T-helper 17 cell (primary cell): ENCODE measurements around the gene GZMA. TPM values are rescaled to one million over a fixed set of nuclear protein-coding genes. Genes with fewer than 3 reads are reported as not detected.
A peak's percentile ranks its signal among the peaks of the same experiment; 100 is the strongest.
"Not testable (repeated sequence)": the region's sequence is repeated elsewhere in the genome, so short reads cannot be mapped to it uniquely, and the experiment has no call there.

Experiments
- ATAC-seq: fragments of 150-1000 bp; cut with Tn5 transposase; 2 replicates; pipeline ENCODE4 v1.10.0; 2021; ENCODE audit warnings: mild to moderate bottlenecking, moderate library complexity
- DNase-seq, 3 donors: peaks; one replicate each; pipeline versions ENCODE4 v3.0.0 to v3.0.0-alpha.2; 2020 to 2021
- H3K9me3 ChIP-seq: one replicate; pipeline ENCODE4 v1.7.0; 2013; ENCODE audit warnings: low read length, mild to moderate bottlenecking; ENCODE audit not compliant: control insufficient read depth, poor library complexity, severe bottlenecking
- H3K27ac Mint-ChIP-seq: one replicate; pipeline ENCODE4 v1.8.0; 2022; ENCODE audit warnings: mild to moderate bottlenecking, moderate library complexity, mixed read lengths
- H3K27me3 Mint-ChIP-seq: one replicate; pipeline ENCODE4 v1.8.0; 2022; ENCODE audit warnings: mixed read lengths
- H3K36me3 Mint-ChIP-seq: one replicate; pipeline ENCODE4 v1.8.0; 2022; ENCODE audit warnings: low read depth, mixed read lengths
- H3K4me1 Mint-ChIP-seq: one replicate; pipeline ENCODE4 v1.8.0; 2022; ENCODE audit warnings: mild to moderate bottlenecking, mixed read lengths
- H3K4me3 Mint-ChIP-seq: one replicate; pipeline ENCODE4 v1.8.0; 2022; ENCODE audit warnings: mild to moderate bottlenecking, moderate library complexity, mixed read lengths
- total RNA-seq, 4 donors: library from RNA in 2 of 4; stranded (reverse) in 2 of 4; gene quantifications; one replicate each; pipeline ENCODE4 v1.2.3 and lab custom pipeline; 2022 to 2026

Gene GZMA
- total RNA-seq, result 10 to 100 TPM in 1 of 2 donors, 1 to 10 TPM in 1; 7.9 to 11.3 TPM
- total RNA-seq (lab: John Stamatoyannopoulos, UW), result 0.81 to 9.1 reads per million in 2 donors

GRCh38 chr5:55102348-55102747 is at the start of gene GZMA:
GZMA (plus strand) TSS chr5:55102646; CDS start chr5:55102683, 37 bp downstream.
- Mint-ChIP-seq H3K27me3 (no peaks in the 10 kb centered on the region), H3K36me3 (peaks cover 2% of the 10 kb centered on the region), H3K27ac (peak within 1 kb of the TSS; percentile 89), H3K4me3 (peak within 1 kb of the TSS; percentile 92), H3K4me1 (peaks cover 40% of the 10 kb centered on the region)
- peak; percentile 90 for ATAC-seq
- no peaks in the 10 kb centered on the region for H3K9me3 ChIP-seq
- peak in 1 of 3 donors; percentile 16 for DNase-seq

- no peaks in the 10 kb centered on the region for H3K36me3 Mint-ChIP-seq
These were observed 47.3 kb upstream of the GZMA start for GRCh38 chr5:55055183-55055582.

GRCh38 chr5:55062039-55062779 is 40.2 kb upstream of the GZMA start:
- DNase-seq, result no peak
- peak overlapping the region; percentile 92 for H3K4me3 Mint-ChIP-seq
- ATAC-seq, result peak; percentile 88
- H3K27ac Mint-ChIP-seq, result peak overlapping the region; percentile 68
- H3K4me1 Mint-ChIP-seq, result peaks cover 33% of the 10 kb centered on the region
- no peaks in the 10 kb centered on the region for H3K27me3 Mint-ChIP-seq
- H3K9me3 ChIP-seq, result no peaks in the 10 kb centered on the region
- H3K36me3 Mint-ChIP-seq, result no peaks in the 10 kb centered on the region

More at GRCh38 chr5:55055183-55055582, 47.3 kb upstream of the GZMA start:
- ATAC-seq, result no peak
- DNase-seq, result no peak
- no peak overlapping the region for H3K4me3 Mint-ChIP-seq
- no peaks in the 10 kb centered on the region for H3K27me3 Mint-ChIP-seq
- no peaks in the 10 kb centered on the region for H3K4me1 Mint-ChIP-seq
- H3K9me3 ChIP-seq, result no peaks in the 10 kb centered on the region
- H3K27ac Mint-ChIP-seq, result no peak overlapping the region

- Mint-ChIP-seq H3K36me3 (no peaks in the 10 kb centered on the region), H3K4me1 (peaks cover 33% of the 10 kb centered on the region), H3K27ac (no peak overlapping the region), H3K27me3 (no peaks in the 10 kb centered on the region), H3K4me3 (no peak overlapping the region)
- DNase-seq, result no peak
- ATAC-seq, result no peak
- H3K9me3 ChIP-seq, result no peaks in the 10 kb centered on the region
These were observed 39.1 kb upstream of the GZMA start for GRCh38 chr5:55063220-55063863.

GRCh38 chr5:55063899-55064298 is 38.5 kb upstream of the GZMA start:
- DNase-seq (no peak), ATAC-seq (no peak)
- peaks cover 33% of the 10 kb centered on the region for H3K4me1 Mint-ChIP-seq
- H3K27me3 Mint-ChIP-seq, result no peaks in the 10 kb centered on the region
- H3K9me3 ChIP-seq, result no peaks in the 10 kb centered on the region
- peak overlapping the region; percentile 5 for H3K4me3 Mint-ChIP-seq
- no peaks in the 10 kb centered on the region for H3K36me3 Mint-ChIP-seq
- no peak overlapping the region for H3K27ac Mint-ChIP-seq

GRCh38 chr5:55064523-55064922 is 37.9 kb upstream of the GZMA start:
- ATAC-seq (no peak), DNase-seq (no peak)
- Mint-ChIP-seq H3K27ac (no peak overlapping the region), H3K36me3 (no peaks in the 10 kb centered on the region), H3K27me3 (no peaks in the 10 kb centered on the region), H3K4me1 (peaks cover 33% of the 10 kb centered on the region), H3K4me3 (no peak overlapping the region)
- no peaks in the 10 kb centered on the region for H3K9me3 ChIP-seq

- Mint-ChIP-seq H3K27ac (no peak overlapping the region), H3K27me3 (no peaks in the 10 kb centered on the region), H3K36me3 (no peaks in the 10 kb centered on the region), H3K4me1 (peaks cover 36% of the 10 kb centered on the region), H3K4me3 (no peak overlapping the region)
- H3K9me3 ChIP-seq, result no peaks in the 10 kb centered on the region
- DNase-seq (no peak), ATAC-seq (no peak)
These were observed 36.2 kb upstream of the GZMA start for GRCh38 chr5:55066277-55066676.

GRCh38 chr5:55070968-55071367 is 31.5 kb upstream of the GZMA start:
- no peaks in the 10 kb centered on the region for H3K36me3 Mint-ChIP-seq
- ATAC-seq (no peak), DNase-seq (no peak)
- no peak overlapping the region for H3K27ac Mint-ChIP-seq
- no peak overlapping the region for H3K4me3 Mint-ChIP-seq
- H3K4me1 Mint-ChIP-seq, result peaks cover 26% of the 10 kb centered on the region
- H3K27me3 Mint-ChIP-seq, result no peaks in the 10 kb centered on the region
- no peaks in the 10 kb centered on the region for H3K9me3 ChIP-seq

GRCh38 chr5:55071413-55071812 is 31.0 kb upstream of the GZMA start:
- no peak for ATAC-seq
- H3K9me3 ChIP-seq, result no peaks in the 10 kb centered on the region
- Mint-ChIP-seq H3K36me3 (no peaks in the 10 kb centered on the region), H3K27me3 (no peaks in the 10 kb centered on the region), H3K4me3 (no peak overlapping the region), H3K27ac (no peak overlapping the region), H3K4me1 (peaks cover 23% of the 10 kb centered on the region)
- DNase-seq, result no peak

GRCh38 chr5:55072666-55073065 is 29.8 kb upstream of the GZMA start:
- Mint-ChIP-seq H3K27me3 (no peaks in the 10 kb centered on the region), H3K27ac (peak overlapping the region; percentile 84), H3K4me3 (peak overlapping the region; percentile 74), H3K4me1 (peaks cover 18% of the 10 kb centered on the region), H3K36me3 (no peaks in the 10 kb centered on the region)
- no peaks in the 10 kb centered on the region for H3K9me3 ChIP-seq
- ATAC-seq (peak; percentile 77), DNase-seq (no peak)

GRCh38 chr5:55073211-55073610 is 29.2 kb upstream of the GZMA start:
- no peaks in the 10 kb centered on the region for H3K36me3 Mint-ChIP-seq
- no peaks in the 10 kb centered on the region for H3K27me3 Mint-ChIP-seq
- H3K4me1 Mint-ChIP-seq, result peaks cover 18% of the 10 kb centered on the region
- peak overlapping the region; percentile 84 for H3K27ac Mint-ChIP-seq
- ATAC-seq (no peak), DNase-seq (no peak)
- no peaks in the 10 kb centered on the region for H3K9me3 ChIP-seq
- H3K4me3 Mint-ChIP-seq, result peak overlapping the region; percentile 74

- Mint-ChIP-seq H3K4me3 (no peak overlapping the region), H3K36me3 (peaks cover 3% of the 10 kb centered on the region), H3K27ac (no peak overlapping the region), H3K27me3 (no peaks in the 10 kb centered on the region), H3K4me1 (peaks cover 3% of the 10 kb centered on the region)
- no peak for DNase-seq
- no peak for ATAC-seq
- H3K9me3 ChIP-seq, result no peaks in the 10 kb centered on the region
These were observed 20.9 kb upstream of the GZMA start for GRCh38 chr5:55081541-55081940.

GRCh38 chr5:55089301-55089700 is 13.1 kb upstream of the GZMA start:
- ATAC-seq, H3K36me3 Mint-ChIP-seq, DNase-seq, H3K27me3 Mint-ChIP-seq, H3K4me3 Mint-ChIP-seq, H3K27ac Mint-ChIP-seq, H3K9me3 ChIP-seq: not testable (repeated sequence)
- H3K4me1 Mint-ChIP-seq, result peaks cover 13% of the 10 kb centered on the region
